Erythroblast (primary cell): Measurements from ENCODE around the gene FUT8.

Source experiments
- GATA1 ChIP-seq: IDR thresholded peaks from 2 replicates; pipeline ENCODE4 v1.6.1; 2011; ENCODE audit warnings: low read depth, mild to moderate bottlenecking, control low read depth, low read length, moderate library complexity
- POLR2A ChIP-seq: IDR thresholded peaks from 2 replicates; pipeline ENCODE4 v1.6.1; 2011; ENCODE audit warnings: mild to moderate bottlenecking, low read length

DNA sequence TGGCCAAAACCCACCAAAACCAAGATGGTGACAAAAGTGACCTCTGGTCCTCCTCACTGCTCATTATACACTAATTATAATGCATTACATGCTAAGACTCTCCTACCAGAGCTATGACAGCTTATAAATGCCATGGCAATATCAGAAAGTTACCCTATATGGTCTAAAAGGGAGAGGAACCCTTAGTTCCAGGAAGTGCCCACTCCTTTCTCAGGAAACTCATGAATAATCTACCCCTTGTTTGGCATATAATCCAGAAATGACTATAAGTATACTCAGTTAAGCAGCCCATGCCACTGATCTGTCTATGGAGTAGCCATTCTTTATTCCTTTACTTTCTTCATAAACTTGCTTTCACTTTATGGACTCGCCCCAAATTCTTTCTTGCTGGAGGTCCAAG, 43.0 kb upstream of the FUT8 start:
- TF ChIP-seq POLR2A, result no peak
- no peak for TF ChIP-seq GATA1
